Caki2 (cell line): Measurements from ENCODE around the gene PTDSS2. TPM values are rescaled to one million over a fixed set of nuclear protein-coding genes. Genes with fewer than 3 reads are reported as not detected.
"Not testable (repeated sequence)": the region's sequence is repeated elsewhere in the genome, so short reads cannot be mapped to it uniquely, and the experiment has no call there.

ENCODE experiments used
- DNase-seq: peaks from one replicate; pipeline ENCODE4 v3.0.0-alpha.2; 2015; ENCODE audit warnings: low read depth
- in situ Hi-C: cut with HindIII; loops from 2 replicates; pipeline ENCODE4 v1.10.0; 2016; ENCODE audit warnings: low sequenced_read_pairs, low pct_unique_long_range_greater_than_20kb, mixed read lengths
- total RNA-seq: library from RNA; depleted of rRNA; stranded (reverse); fragments of >200 nt; shearing (Covaris generic); gene quantifications from 2 replicates; pipeline ENCODE4 v1.2.3, GENCODE V29; 2014; ENCODE audit warnings: low replicate concordance

Gene PTDSS2
- total RNA-seq, 1 experiment from 2014 or later = 50.2 TPM

GRCh38 chr11:412641-413119, 37.4 kb upstream of the PTDSS2 start:
- DNase-seq = no peak
- in situ Hi-C loops = no loop called here

GRCh38 chr11:413120-414081, 36.7 kb upstream of the PTDSS2 start:
- no peak for DNase-seq
- in situ Hi-C loops = no loop called here

- in situ Hi-C loops = no loop called here
- no peak for DNase-seq
These were observed 35.7 kb upstream of the PTDSS2 start for GRCh38 chr11:414318-414857.

GRCh38 chr11:415640-416041, 34.4 kb upstream of the PTDSS2 start:
- in situ Hi-C loops = no loop called here
- DNase-seq = no peak

GRCh38 chr11:416051-416756, 33.9 kb upstream of the PTDSS2 start:
- in situ Hi-C loops = no loop called here
- DNase-seq = no peak

- in situ Hi-C loops = no loop called here
- no peak for DNase-seq
These were observed 33.1 kb upstream of the PTDSS2 start for GRCh38 chr11:416757-417621.

GRCh38 chr11:417652-418342, 32.3 kb upstream of the PTDSS2 start:
- in situ Hi-C loops = no loop called here
- DNase-seq = no peak

GRCh38 chr11:418343-419247, 31.5 kb upstream of the PTDSS2 start:
- in situ Hi-C loops = no loop called here
- no peak for DNase-seq

GRCh38 chr11:419248-420005, 30.7 kb upstream of the PTDSS2 start:
- DNase-seq = no peak
- in situ Hi-C loops = no loop called here

GRCh38 chr11:420054-420910, 29.8 kb upstream of the PTDSS2 start:
- no peak for DNase-seq
- in situ Hi-C loops = no loop called here

- in situ Hi-C loops = no loop called here
- DNase-seq = no peak
These were observed 29.2 kb upstream of the PTDSS2 start for GRCh38 chr11:420911-421321.

- in situ Hi-C loops = no loop called here
These were observed 27.8 kb upstream of the PTDSS2 start for GRCh38 chr11:422249-422656.

GRCh38 chr11:424232-424631, 25.8 kb upstream of the PTDSS2 start:
- DNase-seq = no peak
- in situ Hi-C loops = no loop called here

More at GRCh38 chr11:422249-422656, 27.8 kb upstream of the PTDSS2 start:
- DNase-seq = no peak

- DNase-seq, in situ Hi-C loops: not testable (repeated sequence)
These were observed 25.3 kb upstream of the PTDSS2 start for GRCh38 chr11:424766-425165.

- DNase-seq = no peak
- in situ Hi-C loops = no loop called here
These were observed 24.8 kb upstream of the PTDSS2 start for GRCh38 chr11:425301-425700.
